IPS-18a (cell line): ENCODE results near the gene CCDC172.

ENCODE experiments used
- H3K27ac ChIP-seq: one replicate; pipeline ENCODE4 v1.5.1; 2013; ENCODE audit warnings: low read length
- H3K27me3 ChIP-seq: one replicate; pipeline ENCODE4 v1.6.1; 2013; ENCODE audit warnings: mild to moderate bottlenecking, low read length; ENCODE audit not compliant: control insufficient read depth, insufficient read depth
- H3K36me3 ChIP-seq: one replicate; pipeline ENCODE4 v1.6.1; 2013; ENCODE audit warnings: low read depth, low read length; ENCODE audit not compliant: control insufficient read depth
- H3K4me1 ChIP-seq: one replicate; pipeline ENCODE4 v1.6.1; 2013; ENCODE audit warnings: low read depth, low read length; ENCODE audit not compliant: control insufficient read depth
- H3K4me3 ChIP-seq: one replicate; pipeline ENCODE4 v1.5.1; 2013; ENCODE audit warnings: low read length
- H3K9ac ChIP-seq: one replicate; pipeline ENCODE4 v1.6.1; 2013; ENCODE audit warnings: mild to moderate bottlenecking, low read length, moderate library complexity
- H3K9me3 ChIP-seq: one replicate; pipeline ENCODE4 v1.6.1; 2013; ENCODE audit warnings: low read depth, low read length; ENCODE audit not compliant: control insufficient read depth

CCDC172 gene

DNA sequence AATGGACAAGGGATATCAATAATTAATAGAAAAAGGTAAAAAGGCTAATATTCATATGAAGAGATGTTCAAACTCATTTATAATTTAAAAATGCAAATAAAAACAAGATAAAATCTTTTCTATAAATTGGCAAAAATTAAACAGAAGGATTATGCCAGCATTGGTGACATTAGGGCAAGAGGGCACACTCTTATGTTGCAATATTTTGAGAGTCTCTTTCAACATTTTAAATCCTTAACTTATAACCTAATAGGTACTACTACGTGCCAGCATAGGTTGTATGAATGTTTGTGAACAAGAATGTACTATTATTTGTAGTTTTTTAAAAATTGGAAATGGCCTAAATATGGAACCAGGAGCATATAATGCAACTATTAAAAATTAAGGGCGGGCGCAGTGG is 78.6 kb downstream of the CCDC172 start:
- Histone ChIP-seq H3K9me3 (no peaks in the 10 kb centered on the region), H3K27ac (no peak overlapping the region), H3K4me3 (no peak overlapping the region), H3K9ac (no peak overlapping the region), H3K27me3 (no peaks in the 10 kb centered on the region), H3K4me1 (no peaks in the 10 kb centered on the region), H3K36me3 (no peaks in the 10 kb centered on the region)

DNA sequence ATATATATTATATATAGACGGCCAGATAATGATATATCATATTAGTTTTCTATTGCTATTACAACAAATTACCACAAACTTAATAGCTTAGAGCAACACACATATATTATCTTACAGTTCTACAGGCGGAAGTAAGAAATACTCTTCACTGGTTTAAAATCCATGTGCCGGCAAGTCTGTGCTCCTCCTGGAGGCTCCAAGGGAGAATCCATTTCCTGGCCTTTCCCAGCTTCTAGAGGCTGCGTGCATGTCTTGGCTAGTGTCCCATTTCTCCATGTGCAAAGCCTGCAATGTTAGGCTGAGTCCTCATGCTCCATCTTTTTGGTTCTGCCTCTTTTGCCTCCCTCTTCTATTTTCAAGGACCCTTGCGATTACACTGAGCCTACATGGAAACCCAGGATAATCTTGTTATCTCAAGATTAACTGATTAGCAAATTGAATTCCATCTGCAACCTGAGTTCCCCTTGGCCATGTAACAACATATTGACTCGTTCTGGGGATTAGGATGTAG is 79.5 kb downstream of the CCDC172 start:
- H3K9ac ChIP-seq: no peak overlapping the region
- no peaks in the 10 kb centered on the region for H3K9me3 ChIP-seq
- H3K4me1 ChIP-seq: no peaks in the 10 kb centered on the region
- no peaks in the 10 kb centered on the region for H3K36me3 ChIP-seq
- no peak overlapping the region for H3K4me3 ChIP-seq
- no peak overlapping the region for H3K27ac ChIP-seq
- H3K27me3 ChIP-seq: no peaks in the 10 kb centered on the region

GRCh38 chr10:116408719-116409118 is 84.5 kb downstream of the CCDC172 start:
- H3K9me3 ChIP-seq: no peaks in the 10 kb centered on the region
- no peaks in the 10 kb centered on the region for H3K27me3 ChIP-seq
- H3K36me3 ChIP-seq: no peaks in the 10 kb centered on the region
- no peak overlapping the region for H3K4me3 ChIP-seq
- no peak overlapping the region for H3K27ac ChIP-seq
- no peak overlapping the region for H3K9ac ChIP-seq
- H3K4me1 ChIP-seq: no peaks in the 10 kb centered on the region

DNA sequence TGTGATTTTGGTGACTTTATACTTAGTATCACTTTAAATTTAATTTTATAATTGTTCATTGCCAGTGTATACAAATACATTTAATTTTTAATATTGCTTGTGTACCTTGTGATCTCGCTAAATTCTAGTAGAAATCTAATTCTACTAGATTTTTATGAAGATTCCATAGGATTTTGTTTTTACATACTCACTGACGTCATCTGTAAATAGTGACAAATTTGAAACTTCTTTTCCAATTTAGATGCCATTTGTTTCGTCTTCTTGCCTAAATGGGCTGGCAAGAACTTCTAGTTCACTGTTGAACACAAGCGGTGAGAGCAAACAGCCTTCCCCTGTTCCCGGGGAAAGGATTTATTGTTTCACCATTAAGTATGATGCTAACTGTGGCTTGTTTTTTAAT is 86.1 kb downstream of the CCDC172 start:
- H3K4me3 ChIP-seq: no peak overlapping the region
- no peaks in the 10 kb centered on the region for H3K4me1 ChIP-seq
- no peaks in the 10 kb centered on the region for H3K9me3 ChIP-seq
- H3K27me3 ChIP-seq: no peaks in the 10 kb centered on the region
- H3K36me3 ChIP-seq: no peaks in the 10 kb centered on the region
- no peak overlapping the region for H3K9ac ChIP-seq
- H3K27ac ChIP-seq: no peak overlapping the region

DNA sequence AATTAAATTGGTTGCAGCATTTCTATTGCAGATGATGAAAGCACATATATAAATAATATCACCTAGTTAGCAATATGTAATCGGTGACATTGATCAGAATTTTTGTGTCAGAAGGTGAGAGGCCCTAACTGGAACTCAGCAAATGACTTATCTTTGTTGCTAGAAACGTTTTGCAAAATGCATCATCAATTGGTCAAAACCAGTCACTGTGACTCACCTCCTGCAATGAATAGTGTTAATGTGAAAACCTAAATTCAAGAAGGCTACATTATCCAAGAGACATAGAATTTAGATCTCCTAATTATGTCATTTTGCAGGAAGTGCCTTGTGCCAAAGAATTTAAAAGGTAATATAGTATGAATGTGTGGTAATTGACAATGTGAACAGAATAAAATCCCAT is 93.6 kb downstream of the CCDC172 start:
- Histone ChIP-seq H3K4me1 (no peaks in the 10 kb centered on the region), H3K9me3 (no peaks in the 10 kb centered on the region), H3K27ac (no peak overlapping the region), H3K9ac (no peak overlapping the region), H3K36me3 (no peaks in the 10 kb centered on the region), H3K27me3 (no peaks in the 10 kb centered on the region), H3K4me3 (no peak overlapping the region)

- no peak overlapping the region for H3K9ac ChIP-seq
- H3K4me1 ChIP-seq: no peaks in the 10 kb centered on the region
- no peak overlapping the region for H3K27ac ChIP-seq
- no peak overlapping the region for H3K4me3 ChIP-seq
- H3K36me3 ChIP-seq: no peaks in the 10 kb centered on the region
- H3K9me3 ChIP-seq: no peaks in the 10 kb centered on the region
- no peaks in the 10 kb centered on the region for H3K27me3 ChIP-seq
Observed at GRCh38 chr10:116418389-116418788, 94.1 kb downstream of the CCDC172 start.

DNA sequence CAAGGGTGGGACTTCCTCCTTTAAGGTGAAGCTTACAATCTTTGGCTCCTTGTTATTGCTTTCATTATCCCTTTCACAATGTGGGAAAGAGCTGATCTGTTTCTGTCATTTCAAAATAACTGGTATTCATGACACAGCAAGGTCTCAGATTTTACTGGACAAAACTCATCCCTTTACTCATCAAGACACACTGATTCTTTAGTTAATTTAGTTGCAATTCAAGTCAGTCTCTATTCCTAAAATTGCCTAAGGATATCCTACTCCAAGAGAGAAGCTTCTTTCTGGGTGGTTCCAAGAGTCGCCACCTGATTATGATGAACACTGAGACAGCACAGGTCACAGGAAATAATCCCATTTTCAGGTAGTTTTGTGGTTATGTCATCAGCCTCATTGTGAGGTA is 97.6 kb downstream of the CCDC172 start:
- Histone ChIP-seq H3K9ac (no peak overlapping the region), H3K9me3 (no peaks in the 10 kb centered on the region), H3K27me3 (no peaks in the 10 kb centered on the region), H3K4me3 (no peak overlapping the region), H3K4me1 (no peaks in the 10 kb centered on the region), H3K36me3 (no peaks in the 10 kb centered on the region), H3K27ac (no peak overlapping the region)

DNA sequence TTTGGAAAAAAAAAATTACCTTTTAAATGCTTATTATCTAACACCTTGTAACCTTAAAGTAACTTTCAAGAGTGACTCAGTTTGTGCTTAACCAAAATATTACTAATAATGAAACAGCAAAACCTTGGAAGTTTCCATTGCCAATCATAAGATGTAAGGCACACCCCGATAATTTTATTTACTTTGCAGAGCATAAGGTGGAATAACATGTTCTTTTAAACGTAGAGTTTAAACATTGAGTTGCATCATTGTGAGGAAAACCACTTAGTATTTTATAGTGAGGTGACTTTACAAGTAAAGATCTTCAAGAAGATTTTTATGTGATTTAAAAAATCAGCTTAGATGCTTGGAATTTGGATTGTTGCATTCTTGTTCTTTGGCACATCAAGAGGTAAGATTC is 103.4 kb downstream of the CCDC172 start, which contains the start of gene PNLIPRP3:
TSS of gene PNLIPRP3 (plus strand) at position 177 of the 400 bp plus-strand sequence. CDS start at position 343, 166 bp downstream.
- no peak within 1 kb of the TSS for H3K4me3 ChIP-seq
- H3K4me1 ChIP-seq: no peaks in the 10 kb centered on the region
- no peak within 1 kb of the TSS for H3K27ac ChIP-seq
- no peaks in the 10 kb centered on the region for H3K27me3 ChIP-seq
- no peak within 1 kb of the TSS for H3K9ac ChIP-seq
- H3K9me3 ChIP-seq: no peaks in the 10 kb centered on the region
- H3K36me3 ChIP-seq: no peaks in the 10 kb centered on the region

DNA sequence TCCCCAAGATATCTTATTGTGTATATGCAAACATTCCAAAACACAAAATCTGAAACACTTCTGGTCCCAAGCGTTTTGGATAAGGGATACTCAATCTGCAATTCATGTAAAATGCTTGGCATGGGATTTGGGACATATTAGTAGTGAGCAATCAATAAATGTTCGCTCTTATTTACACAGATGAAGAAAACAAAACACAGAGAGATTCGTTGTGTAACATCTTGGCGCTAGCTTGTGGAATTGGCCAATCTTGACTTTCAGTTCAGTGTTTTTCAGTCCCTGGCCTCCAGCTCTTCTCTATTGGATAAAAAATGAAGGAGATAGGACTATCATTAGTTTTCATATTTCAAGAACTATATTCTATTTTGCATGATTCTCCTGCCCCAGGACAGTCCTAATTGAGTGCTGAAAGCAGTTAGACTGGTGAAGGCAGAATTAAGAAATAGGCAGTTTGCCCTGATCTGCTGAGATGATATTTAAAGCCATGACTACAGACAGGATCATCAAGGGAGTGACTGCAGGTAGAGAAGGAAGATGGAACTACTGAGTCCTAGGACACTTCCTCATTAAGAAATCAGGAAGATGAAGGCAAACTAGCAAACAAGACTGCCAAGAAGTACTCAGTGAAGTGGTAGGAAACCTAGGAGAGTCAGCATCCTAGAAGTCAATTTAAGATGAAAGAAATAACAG is 105.2 kb downstream of the CCDC172 start:
- Histone ChIP-seq H3K27me3 (no peaks in the 10 kb centered on the region), H3K4me1 (no peaks in the 10 kb centered on the region), H3K36me3 (no peaks in the 10 kb centered on the region), H3K9me3 (no peaks in the 10 kb centered on the region), H3K4me3 (no peak overlapping the region), H3K27ac (no peak overlapping the region), H3K9ac (no peak overlapping the region)
